ENCODE data around the gene ANKRD2.

ANKRD2 gene

GRCh38 chr10:97538411-97538810 is 34.2 kb upstream of the ANKRD2 start:
- ChIA-PET CTCF (interaction anchor here (0.8 to 10.9 kb wide), 7 partner anchors 8 to 198 kb away, joined by 3 to 150 read pairs (median 9); partner anchors contain the start of gene UBTD1), POLR2A (no interaction called here)
- no peak overlapping the region for H3K4me3 ChIP-seq (ENCODE audit: low read depth, low read length)
- TF ChIP-seq CTCF (IDR thresholded peaks at IDR 0.05; ENCODE audit: insufficient read depth, low read length, missing control alignments), result no peak
- DNase-seq (ENCODE audit: low read depth, low spot score), result no peak

- POLR2A ChIA-PET, result no interaction called here
- CTCF ChIA-PET, result interaction anchor here (0.6 to 10.9 kb wide), 7 partner anchors 8 to 197 kb away, joined by 3 to 150 read pairs (median 9); partner anchors contain the start of gene UBTD1
Measured at GRCh38 chr10:97538839-97539238, 33.7 kb upstream of the ANKRD2 start.

GRCh38 chr10:97539523-97540200 is 32.9 kb upstream of the ANKRD2 start:
- DNase-seq (ENCODE audit: low read depth, low spot score), result peak; percentile 42
- ChIA-PET POLR2A (no interaction called here), CTCF (interaction anchor here (0.6 to 10.9 kb wide), 12 partner anchors 9 to 132 kb away, joined by 3 to 150 read pairs (median 5); partner anchors contain the start of gene UBTD1)
- H3K4me3 ChIP-seq (ENCODE audit: low read depth, low read length), result no peak overlapping the region
- TF ChIP-seq CTCF (IDR thresholded peaks at IDR 0.05; ENCODE audit: insufficient read depth, low read length, missing control alignments), result peak; percentile 30

More at GRCh38 chr10:97538839-97539238, 33.7 kb upstream of the ANKRD2 start:
- no peak overlapping the region for H3K4me3 ChIP-seq (ENCODE audit: low read depth, low read length)
- TF ChIP-seq CTCF (IDR thresholded peaks at IDR 0.05; ENCODE audit: insufficient read depth, low read length, missing control alignments), result no peak
- no peak for DNase-seq (ENCODE audit: low read depth, low spot score)

GRCh38 chr10:97540669-97541500 is 31.7 kb upstream of the ANKRD2 start:
- no peak for DNase-seq (ENCODE audit: low read depth, low spot score)
- no peak for TF ChIP-seq CTCF (IDR thresholded peaks at IDR 0.05; ENCODE audit: insufficient read depth, low read length, missing control alignments)
- CTCF ChIA-PET, result interaction anchor here (0.7 to 10.9 kb wide), 9 partner anchors 9 to 87 kb away, joined by 3 to 150 read pairs (median 5); partner anchors contain the start of gene UBTD1
- H3K4me3 ChIP-seq (ENCODE audit: low read depth, low read length), result no peak overlapping the region
- POLR2A ChIA-PET, result no interaction called here

GRCh38 chr10:97542169-97543024 is 30.2 kb upstream of the ANKRD2 start:
- TF ChIP-seq CTCF (IDR thresholded peaks at IDR 0.05; ENCODE audit: insufficient read depth, low read length, missing control alignments), result no peak
- peak overlapping the region; percentile 25; the same call in 1 of the 2 replicates for H3K4me3 ChIP-seq (ENCODE audit: low read depth, low read length)
- ChIA-PET CTCF (interaction anchor here (0.7 to 10.9 kb wide), 5 partner anchors 8 to 43 kb away, joined by 3 to 150 read pairs (median 5); partner anchors contain the start of gene UBTD1), POLR2A (interaction anchor here (0.7 to 1.9 kb wide), 6 partner anchors 9 to 145 kb away, joined by 3 to 15 read pairs (median 3); partner anchors contain the start of genes AVPI1 and UBTD1)
- DNase-seq (ENCODE audit: low read depth, low spot score), result peak; percentile 46

Measured in AG04449 (cell line).